ENCODE measurements around the gene MAST2.

MAST2 gene

DNA sequence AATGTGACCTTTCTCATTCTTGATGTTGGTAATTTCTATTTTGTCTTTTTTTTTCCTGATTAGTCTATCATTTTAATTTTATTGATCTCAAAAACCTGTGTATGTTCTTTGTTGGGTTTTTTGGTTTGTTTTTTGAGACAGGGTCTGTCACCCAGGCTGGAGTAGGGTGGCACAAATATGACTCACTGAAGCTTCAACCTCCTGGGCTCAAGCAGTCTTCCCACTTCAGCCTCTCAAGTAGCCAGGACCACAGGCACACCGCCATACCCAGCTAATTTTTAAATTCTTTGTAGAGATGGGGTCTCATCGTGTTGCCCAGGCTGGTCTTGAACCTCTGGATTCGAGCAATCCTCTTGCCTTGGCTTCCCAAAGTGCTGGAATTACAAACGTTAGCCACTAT lies 183.8 kb downstream of the MAST2 start:
- TF ChIP-seq, protein P1, sequence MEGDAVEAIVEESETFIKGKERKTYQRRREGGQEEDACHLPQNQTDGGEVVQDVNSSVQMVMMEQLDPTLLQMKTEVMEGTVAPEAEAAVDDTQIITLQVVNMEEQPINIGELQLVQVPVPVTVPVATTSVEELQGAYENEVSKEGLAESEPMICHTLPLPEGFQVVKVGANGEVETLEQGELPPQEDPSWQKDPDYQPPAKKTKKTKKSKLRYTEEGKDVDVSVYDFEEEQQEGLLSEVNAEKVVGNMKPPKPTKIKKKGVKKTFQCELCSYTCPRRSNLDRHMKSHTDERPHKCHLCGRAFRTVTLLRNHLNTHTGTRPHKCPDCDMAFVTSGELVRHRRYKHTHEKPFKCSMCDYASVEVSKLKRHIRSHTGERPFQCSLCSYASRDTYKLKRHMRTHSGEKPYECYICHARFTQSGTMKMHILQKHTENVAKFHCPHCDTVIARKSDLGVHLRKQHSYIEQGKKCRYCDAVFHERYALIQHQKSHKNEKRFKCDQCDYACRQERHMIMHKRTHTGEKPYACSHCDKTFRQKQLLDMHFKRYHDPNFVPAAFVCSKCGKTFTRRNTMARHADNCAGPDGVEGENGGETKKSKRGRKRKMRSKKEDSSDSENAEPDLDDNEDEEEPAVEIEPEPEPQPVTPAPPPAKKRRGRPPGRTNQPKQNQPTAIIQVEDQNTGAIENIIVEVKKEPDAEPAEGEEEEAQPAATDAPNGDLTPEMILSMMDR (IDR thresholded peaks at IDR 0.05; ENCODE audit: control insufficient read depth, extremely low read depth, insufficient read depth), result no peak
- no peak for DNase-seq (ENCODE audit: low read depth)

DNA sequence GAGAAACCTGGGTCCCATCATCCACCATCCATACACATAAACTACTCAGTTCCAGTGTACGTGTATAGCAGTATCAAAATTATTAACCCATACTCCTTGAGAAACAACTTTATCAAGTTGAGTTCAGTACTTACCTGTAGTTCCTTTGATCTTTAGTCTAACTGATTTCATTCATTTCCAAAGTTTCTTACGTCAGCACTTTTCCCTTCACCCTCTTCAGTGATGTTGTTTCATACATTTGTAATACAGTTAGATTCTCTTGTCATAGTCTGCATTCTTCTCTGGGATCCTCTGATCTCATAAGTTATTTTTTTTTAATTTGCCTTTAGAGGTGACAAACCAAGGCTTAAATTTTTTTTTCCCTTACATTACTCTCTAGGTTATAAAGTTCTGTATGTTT lies 185.8 kb downstream of the MAST2 start:
- no peak overlapping the region for H3K4me3 ChIP-seq (ENCODE audit: low read depth, low read length)
- DNase-seq (ENCODE audit: low read depth), result no peak

More for the DNA sequence above, 183.8 kb downstream of the MAST2 start:
- H3K4me3 ChIP-seq (ENCODE audit: low read depth, low read length), result no peak overlapping the region

DNA sequence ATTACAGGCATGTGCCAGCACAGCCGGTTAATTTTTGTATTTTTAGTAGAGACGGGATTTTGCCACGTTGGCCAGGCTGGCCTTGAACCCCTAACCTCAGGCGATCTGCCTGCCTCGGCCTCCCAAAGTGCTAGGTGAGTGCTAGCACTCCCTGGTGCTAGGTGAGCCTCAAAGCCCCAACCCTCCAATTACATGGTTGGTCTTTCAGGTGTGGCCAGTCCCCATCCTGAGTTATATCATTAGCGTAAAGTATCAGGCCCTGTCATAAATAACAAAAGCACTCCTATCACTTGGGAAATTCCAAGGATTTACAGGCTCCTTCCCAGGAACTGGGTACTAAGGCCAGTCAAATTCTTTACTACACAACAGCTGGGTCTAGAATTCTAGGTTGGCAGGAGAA lies 191.0 kb downstream of the MAST2 start:
- TF ChIP-seq, protein P1 (IDR thresholded peaks at IDR 0.05; ENCODE audit: control insufficient read depth, extremely low read depth, insufficient read depth), result no peak
- no peak for DNase-seq (ENCODE audit: low read depth)
- H3K4me3 ChIP-seq (ENCODE audit: low read depth, low read length), result no peak overlapping the region

More for the DNA sequence above, 185.8 kb downstream of the MAST2 start:
- TF ChIP-seq, protein P1 (IDR thresholded peaks at IDR 0.05; ENCODE audit: control insufficient read depth, extremely low read depth, insufficient read depth), result no peak

DNA sequence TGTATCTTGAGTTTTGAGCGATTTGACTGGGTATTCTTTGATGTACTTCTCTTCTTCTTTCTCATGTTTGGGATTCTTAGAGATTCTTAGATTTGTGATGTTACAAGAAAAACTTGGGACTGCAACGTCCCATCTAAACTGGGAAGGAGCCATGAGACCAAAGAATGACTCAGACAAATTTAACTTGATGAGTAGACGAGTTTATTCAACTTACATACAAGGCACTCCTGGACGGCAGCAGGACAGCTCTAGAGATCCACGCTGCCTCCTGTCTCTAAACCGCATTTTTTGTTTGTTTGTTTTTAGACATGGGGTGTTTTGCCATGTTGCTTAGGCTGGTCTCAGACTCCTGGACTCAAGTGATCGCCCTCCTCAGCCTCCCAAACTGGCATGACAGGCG lies 191.9 kb downstream of the MAST2 start:
- H3K4me3 ChIP-seq (ENCODE audit: low read depth, low read length), result no peak overlapping the region
- no peak for DNase-seq (ENCODE audit: low read depth)
- TF ChIP-seq, protein P1 (IDR thresholded peaks at IDR 0.05; ENCODE audit: control insufficient read depth, extremely low read depth, insufficient read depth), result no peak

DNA sequence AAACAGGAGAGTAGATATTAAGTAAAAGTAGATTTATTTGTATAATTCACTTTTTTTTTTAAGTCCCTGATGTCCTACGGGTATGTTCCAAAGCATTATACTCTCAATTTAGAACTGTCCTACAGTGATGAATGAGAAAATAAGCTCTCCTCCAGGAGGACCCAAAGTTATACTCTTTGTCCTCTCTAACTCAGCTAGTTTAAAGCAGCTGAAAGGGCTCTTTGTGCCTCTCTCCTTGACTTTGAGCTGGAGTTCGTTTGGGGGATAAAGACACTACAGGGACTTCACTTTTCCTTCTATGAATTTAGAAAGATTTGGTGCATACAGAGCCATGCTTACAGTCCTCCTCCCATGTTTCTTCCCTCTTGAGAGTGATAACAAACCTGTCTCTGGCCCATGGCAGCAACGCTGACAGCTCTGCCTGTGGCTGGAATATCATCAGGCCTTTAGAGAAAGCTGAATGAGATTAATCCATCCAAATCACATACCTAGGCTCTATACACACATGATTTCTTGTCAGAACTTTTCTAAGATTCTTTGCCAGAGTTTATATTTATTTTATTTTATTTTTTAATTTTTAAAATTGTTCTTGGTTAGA lies 194.7 kb downstream of the MAST2 start:
- DNase-seq (ENCODE audit: low read depth), result no peak
- TF ChIP-seq, protein P1 (IDR thresholded peaks at IDR 0.05; ENCODE audit: control insufficient read depth, extremely low read depth, insufficient read depth), result no peak
- H3K4me3 ChIP-seq (ENCODE audit: low read depth, low read length), result no peak overlapping the region

DNA sequence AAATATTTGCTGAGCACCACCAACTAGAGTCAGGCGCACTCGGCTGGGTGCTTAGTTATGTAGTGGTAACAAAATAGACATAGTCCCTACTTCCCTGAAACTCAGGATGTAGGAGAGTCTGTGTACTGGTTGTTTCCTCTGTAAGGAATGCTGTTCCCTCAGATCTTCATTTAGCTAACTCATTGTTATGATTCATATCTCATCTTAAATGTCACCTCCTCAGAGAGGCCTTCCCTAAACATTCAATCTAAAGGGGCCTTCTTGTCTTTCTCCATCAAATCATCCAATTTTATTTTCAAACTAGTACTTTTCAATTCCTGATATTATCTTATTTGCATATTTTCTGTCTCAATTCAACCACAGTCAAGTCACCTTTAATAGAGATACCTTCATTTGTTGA lies 196.1 kb downstream of the MAST2 start:
- TF ChIP-seq, protein P1 (IDR thresholded peaks at IDR 0.05; ENCODE audit: control insufficient read depth, extremely low read depth, insufficient read depth), result no peak
- no peak for DNase-seq (ENCODE audit: low read depth)
- H3K4me3 ChIP-seq (ENCODE audit: low read depth, low read length), result no peak overlapping the region
